NCI-H1092 (cell line): ENCODE results near the gene DCTN2.
"Not testable (repeated sequence)": the region's sequence is repeated elsewhere in the genome, so short reads cannot be mapped to it uniquely, and the experiment has no call there.

ENCODE experiments used
- DNase-seq: peaks from one replicate; lab custom pipeline; 2025; lab: John Stamatoyannopoulos, UW

DCTN2 gene

GRCh38 chr12:57527184-57527583 is 19.8 kb downstream of the DCTN2 start:
- no peak for DNase-seq

- no peak for DNase-seq
These were observed 20.4 kb downstream of the DCTN2 start for GRCh38 chr12:57526477-57527126.

- no peak for DNase-seq
These were observed 21.2 kb downstream of the DCTN2 start for GRCh38 chr12:57525615-57526383.

GRCh38 chr12:57524814-57525614 is 22.0 kb downstream of the DCTN2 start:
- DNase-seq, result no peak

GRCh38 chr12:57523706-57524614 is 23.0 kb downstream of the DCTN2 start:
- no peak for DNase-seq

- no peak for DNase-seq
These were observed 23.9 kb downstream of the DCTN2 start for GRCh38 chr12:57522887-57523705.

- peak; percentile 66 for DNase-seq
These were observed 24.7 kb downstream of the DCTN2 start, which contains the start of gene MBD6 for GRCh38 chr12:57522011-57522886. Gene MBD6 (plus strand): TSS chr12:57522824. CDS start chr12:57524304, 1,480 bp downstream.

- no peak for DNase-seq
These were observed 25.4 kb downstream of the DCTN2 start for GRCh38 chr12:57521525-57522010.

GRCh38 chr12:57520053-57520818 is 26.8 kb downstream of the DCTN2 start, which contains the start of gene DDIT3:
Gene DDIT3 (minus strand): TSS chr12:57520514. CDS start chr12:57517406, 3,108 bp downstream.
- DNase-seq, result peak; percentile 96

GRCh38 chr12:57519796-57520052 is 27.3 kb downstream of the DCTN2 start:
- DNase-seq, result no peak

GRCh38 chr12:57518920-57519795 is 27.8 kb downstream of the DCTN2 start:
- DNase-seq, result no peak

GRCh38 chr12:57518176-57518919 is 28.6 kb downstream of the DCTN2 start:
- DNase-seq, result no peak

GRCh38 chr12:57517718-57518117 is 29.3 kb downstream of the DCTN2 start:
- not testable (repeated sequence) for DNase-seq

- no peak for DNase-seq
These were observed 29.8 kb downstream of the DCTN2 start for GRCh38 chr12:57517187-57517586.

GRCh38 chr12:57516617-57517153 is 30.3 kb downstream of the DCTN2 start:
- no peak for DNase-seq

GRCh38 chr12:57515934-57516541 is 31.0 kb downstream of the DCTN2 start:
- DNase-seq, result no peak
